IMR-90 (cell line): ENCODE results near the gene ZMIZ1. TPM values are rescaled to one million over a fixed set of nuclear protein-coding genes. Genes with fewer than 3 reads are reported as not detected.

Experiments used
- ATAC-seq: fragments of 200-7000 bp; cut with Tn5 transposase; 2 replicates; pipeline ENCODE4 v1.9.1; 2020; ENCODE audit warnings: low read depth, mild to moderate bottlenecking, moderate library complexity
- BruUV-seq: library from RNA; stranded (reverse); fragments of 400-500 nt; replicated peaks from 2 replicates; lab custom pipeline; 2021; lab: Mats Ljungman, UMichigan
- CTCF ChIA-PET: fragments of 300-600 bp; formaldehyde crosslinking; extraction: SDS; loops from one replicate; lab custom pipeline; 2021; ENCODE audit warnings: antibody characterized with exemption; lab: Yijun Ruan, JAX
- POLR2A ChIA-PET: fragments of 300-600 bp; sonication (Branson Sonifier 250); formaldehyde crosslinking; loops from one replicate; lab custom pipeline; 2022; ENCODE audit warnings: antibody characterized with exemption; ENCODE audit not compliant: unreplicated experiment; lab: Charles Lee
- DNase-seq: peaks from one replicate; pipeline ENCODE4 v3.0.0; 2013
- H2AFZ ChIP-seq: replicated peaks from 2 replicates; pipeline ENCODE3; 2013; ENCODE audit warnings: low read length, mild to moderate bottlenecking; ENCODE audit not compliant: poor library complexity
- H2AK5ac ChIP-seq: 2 replicates; pipeline ENCODE4 v1.6.1; 2013; ENCODE audit warnings: low read depth, low read length, inconsistent platforms
- H2AK9ac ChIP-seq: replicated peaks from 2 replicates; pipeline ENCODE3; 2013; ENCODE audit warnings: mild to moderate bottlenecking, low read depth, low read length, moderate library complexity; ENCODE audit not compliant: poor library complexity
- H2BK120ac ChIP-seq: 2 replicates; pipeline ENCODE4 v1.6.1; 2013; ENCODE audit warnings: low read depth, low read length, inconsistent platforms
- H2BK15ac ChIP-seq: 3 replicates; pipeline ENCODE4 v1.6.1; 2013; ENCODE audit warnings: low read depth, low read length, inconsistent platforms
- H2BK20ac ChIP-seq: 2 replicates; pipeline ENCODE4 v1.6.1; 2013; ENCODE audit warnings: low read depth, mild to moderate bottlenecking, inconsistent platforms, low read length, moderate library complexity
- H2BK5ac ChIP-seq: 2 replicates; pipeline ENCODE4 v1.6.1; 2013; ENCODE audit warnings: mild to moderate bottlenecking, low read depth, low read length, inconsistent platforms; ENCODE audit not compliant: poor library complexity, severe bottlenecking
- H3K14ac ChIP-seq: replicated peaks from 2 replicates; pipeline ENCODE4 v1.6.1; 2013; ENCODE audit warnings: low read depth, low read length, inconsistent platforms
- H3K18ac ChIP-seq: 2 replicates; pipeline ENCODE4 v1.6.1; 2013; ENCODE audit warnings: low read depth, low read length, control low read depth
- H3K23ac ChIP-seq: 2 replicates; pipeline ENCODE4 v1.6.1; 2013; ENCODE audit warnings: low read depth, low read length, inconsistent platforms
- H3K27ac ChIP-seq: 2 replicates; pipeline ENCODE4 v1.5.1; 2013; ENCODE audit warnings: mild to moderate bottlenecking, control low read depth, low read length; ENCODE audit not compliant: insufficient read depth
- H3K27me3 ChIP-seq: 2 replicates; pipeline ENCODE4 v1.6.1; 2013; ENCODE audit warnings: low read length; ENCODE audit not compliant: control insufficient read depth, insufficient read depth
- H3K36me3 ChIP-seq: 2 replicates; pipeline ENCODE4 v1.6.1; 2013; ENCODE audit warnings: low read length, mixed read lengths; ENCODE audit not compliant: control insufficient read depth, insufficient read depth
- H3K4ac ChIP-seq: 2 replicates; pipeline ENCODE4 v1.6.1; 2013; ENCODE audit warnings: low read depth, low read length, inconsistent platforms
- H3K4me1 ChIP-seq: 2 replicates; pipeline ENCODE4 v1.6.1; 2013; ENCODE audit warnings: low read length, mixed read lengths; ENCODE audit not compliant: control insufficient read depth, insufficient read depth
- H3K4me2 ChIP-seq: 2 replicates; pipeline ENCODE4 v1.6.1; 2013; ENCODE audit warnings: low read depth, mild to moderate bottlenecking, control low read depth, low read length, moderate library complexity
- H3K4me3 ChIP-seq: 2 replicates; pipeline ENCODE4 v1.5.1; 2013; ENCODE audit warnings: low read depth, mild to moderate bottlenecking, control low read depth, low read length, moderate library complexity; ENCODE audit not compliant: insufficient read depth
- H3K56ac ChIP-seq: 2 replicates; pipeline ENCODE4 v1.6.1; 2013; ENCODE audit warnings: low read length, inconsistent platforms; ENCODE audit not compliant: insufficient read depth; ENCODE audit errors: extremely low read depth
- H3K79me1 ChIP-seq, 2 experiments: 2 replicates each; pipeline ENCODE4 v1.6.1; 2013; ENCODE audit warnings: low read length in 2 of 2, inconsistent platforms in 1 of 2, low read depth in 1 of 2
- H3K9ac ChIP-seq: 2 replicates; pipeline ENCODE4 v1.6.1; 2013; ENCODE audit warnings: low read depth, low read length, control low read depth
- H3K9me1 ChIP-seq: 2 replicates; pipeline ENCODE4 v1.6.1; 2013; ENCODE audit warnings: low read length, inconsistent platforms; ENCODE audit not compliant: insufficient read depth
- H3K9me3 ChIP-seq: 2 replicates; pipeline ENCODE4 v1.6.1; 2013; ENCODE audit warnings: low read length; ENCODE audit not compliant: control insufficient read depth, insufficient read depth
- H4K20me1 ChIP-seq: 2 replicates; pipeline ENCODE4 v1.6.1; 2013; ENCODE audit warnings: low read length, inconsistent platforms; ENCODE audit not compliant: insufficient read depth
- H4K5ac ChIP-seq: 2 replicates; pipeline ENCODE4 v1.6.1; 2013; ENCODE audit warnings: mild to moderate bottlenecking, low read depth, low read length, control low read depth
- H4K8ac ChIP-seq, 2 experiments: 2 replicates each; pipeline ENCODE4 v1.6.1; 2013; ENCODE audit warnings: low read depth in 2 of 2, low read length in 2 of 2, control low read depth in 1 of 2, inconsistent platforms in 1 of 2
- H4K91ac ChIP-seq: 2 replicates; pipeline ENCODE4 v1.6.1; 2013; ENCODE audit warnings: low read depth, low read length, inconsistent platforms; ENCODE audit not compliant: insufficient read depth
- CEBPB ChIP-seq: IDR thresholded peaks from 2 replicates; pipeline ENCODE4 v1.6.1; 2012; ENCODE audit warnings: low read depth, low read length, improper control_type of control experiment
- CHD1 ChIP-seq: IDR thresholded peaks from 2 replicates; pipeline ENCODE4 v1.6.1; 2012; ENCODE audit warnings: low read depth, low read length, improper control_type of control experiment
- FOS ChIP-seq: fragments of 150-350 bp; IDR thresholded peaks from 2 replicates; pipeline ENCODE4 v1.6.1; 2016; ENCODE audit warnings: low read depth, low read length
- MXI1 ChIP-seq: IDR thresholded peaks from 2 replicates; pipeline ENCODE4 v1.6.1; 2012; ENCODE audit warnings: low read depth, mild to moderate bottlenecking, low read length, moderate library complexity, borderline replicate concordance
- NFE2L2 ChIP-seq: fragments of 150-350 bp; IDR thresholded peaks from 2 replicates; pipeline ENCODE4 v1.6.1; 2016; ENCODE audit warnings: low read depth, mild to moderate bottlenecking, low read length
- RCOR1 ChIP-seq: IDR thresholded peaks from 2 replicates; pipeline ENCODE4 v1.6.1; 2012; ENCODE audit warnings: mild to moderate bottlenecking, low read length, improper control_type of control experiment; ENCODE audit not compliant: insufficient replicate concordance
- SMC3 ChIP-seq: fragments of 150-350 bp; IDR thresholded peaks from 2 replicates; pipeline ENCODE4 v1.6.1; 2016; ENCODE audit warnings: low read depth, mild to moderate bottlenecking, antibody characterized with exemption, low read length, moderate library complexity
- USF2 ChIP-seq: fragments of 150-350 bp; IDR thresholded peaks from 2 replicates; pipeline ENCODE4 v1.6.1; 2017; ENCODE audit warnings: mild to moderate bottlenecking, antibody characterized with exemption, low read length, low read depth
- WGBS, 2 experiments: methylation state at CpG; one replicate each; pipeline versions ENCODE4 v1.1.5 to v1.1.7; 2013; ENCODE audit warnings: missing lambda C conversion rate in 2 of 2; ENCODE audit not compliant: insufficient read length in 1 of 2; ENCODE audit errors: extremely low coverage in 2 of 2; 5-methylcytosine and 5-hydroxymethylcytosine counted together
- dilution Hi-C: fragments of 300-500 bp; cut with HindIII; formaldehyde crosslinking; loops from one replicate; pipeline ENCODE4 v1.14.3; 2018; ENCODE audit warnings: low sequenced_read_pairs; ENCODE audit not compliant: unreplicated experiment
- in situ Hi-C: fragments of 300-500 bp; cut with MboI; formaldehyde crosslinking; loops from 3 replicates; pipeline ENCODE4 v1.14.3; 2019; ENCODE audit warnings: low sequenced_read_pairs, inconsistent platforms, mixed read lengths
- intact Hi-C: fragments of 100-400 bp; cut with micrococcal nuclease; formaldehyde crosslinking; loops from 2 replicates; pipeline ENCODE4 v1.10.0; 2022
- polyA plus RNA-seq, 3 experiments: library from polyadenylated mRNA; depleted of rRNA; stranded (reverse); fragments of >200 nt; gene quantifications; 2 replicates each; pipeline ENCODE4 v1.2.3, GENCODE V29; 2012; ENCODE audit warnings: low replicate concordance in 1 of 3
- total RNA-seq: library from RNA; depleted of rRNA; stranded (reverse); fragments of >200 nt; gene quantifications from 2 replicates; pipeline ENCODE4 v1.2.3, GENCODE V29; 2012

ZMIZ1 gene
- total and polyA plus RNA-seq, 2 of the 4 experiments (the other 2 are of a cell fraction) = 6.6 to 48.7 TPM

DNA sequence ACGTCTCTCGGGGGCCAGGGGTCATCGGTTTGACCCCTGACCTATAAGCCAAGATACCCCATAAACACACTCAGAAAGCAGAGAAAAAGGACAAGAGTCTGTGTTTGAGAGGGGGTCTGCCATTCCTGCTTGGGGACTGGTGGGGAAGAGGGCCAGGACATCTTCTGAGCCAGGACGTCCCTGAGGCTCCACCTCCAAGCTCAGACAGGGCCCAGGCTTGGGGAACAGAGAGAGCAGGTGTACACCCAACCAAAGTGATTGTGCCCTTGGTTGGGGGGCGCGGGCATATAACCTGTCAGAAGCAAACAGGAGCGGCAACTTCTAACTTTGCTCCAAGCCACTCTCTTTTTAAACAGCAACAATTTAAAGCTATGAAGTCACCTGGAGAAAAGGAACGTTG, 244.6 kb downstream of the ZMIZ1 start:
- BruUV-seq = no TSS peak
- ChIA-PET CTCF (no interaction called here), POLR2A (no interaction called here)
- Histone ChIP-seq H2AK9ac (no peak overlapping the region), H3K27ac (no peak overlapping the region), H4K91ac (no peak overlapping the region), H2BK15ac (no peak overlapping the region), H3K9me1 (peaks cover 13% of the 10 kb centered on the region), H3K9me3 (no peaks in the 10 kb centered on the region), H4K20me1 (no peaks in the 10 kb centered on the region; the same call in 1 of the 2 replicates), H3K4me1 (peaks cover 16% of the 10 kb centered on the region), H2AK5ac (no peak overlapping the region), H2AFZ (no peak overlapping the region), H4K8ac (no peak overlapping the region), H3K9ac (no peak overlapping the region), H3K14ac (no peak overlapping the region), H3K18ac (no peak overlapping the region), H3K36me3 (peaks cover 65% of the 10 kb centered on the region), H3K4me3 (no peak overlapping the region), H2BK5ac (no peak overlapping the region), H3K79me1 (peaks cover 4 to 29% of the 10 kb centered on the region in 2 experiments; a peak in 3 of 4 replicates), H2BK120ac (no peak overlapping the region), H4K5ac (no peak overlapping the region), H3K27me3 (no peaks in the 10 kb centered on the region), H3K4me2 (no peak overlapping the region), H3K23ac (no peak overlapping the region), H2BK20ac (no peak overlapping the region; the same call in 1 of the 2 replicates), H3K56ac (no peak overlapping the region), H3K4ac (no peak overlapping the region)
- TF ChIP-seq MXI1 (no peak), FOS (no peak), RCOR1 (no peak), USF2 (no peak), NFE2L2 (no peak), CHD1 (no peak), SMC3 (no peak), CEBPB (no peak)
- 93% methylated on average over 4 of the region's 8 CpGs; no CpG with 5 or more reads in 1 of the 2 experiments for WGBS, 2 experiments
- intact Hi-C loops (no loop called here), in situ Hi-C loops (no loop called here), dilution Hi-C loops (no loop called here)
- no peak for ATAC-seq
- DNase-seq = no peak
